GM12865 (cell line): ENCODE measurements around the gene C8G.

Experiments
- DNase-seq: peaks from one replicate; pipeline ENCODE4 v3.0.0; 2010; ENCODE audit warnings: low read depth
- H3K4me3 ChIP-seq: 2 replicates; pipeline ENCODE4 v1.5.1; 2011; ENCODE audit warnings: mild to moderate bottlenecking, low read depth, low read length, control low read depth
- TF ChIP-seq, protein P1 (sequence below): IDR thresholded peaks from 2 replicates; pipeline ENCODE4 v1.5.1; 2011; ENCODE audit warnings: low read length, control low read depth, low read depth, inconsistent platforms; ENCODE audit not compliant: insufficient read depth; ENCODE audit errors: missing control alignments

C8G gene

DNA sequence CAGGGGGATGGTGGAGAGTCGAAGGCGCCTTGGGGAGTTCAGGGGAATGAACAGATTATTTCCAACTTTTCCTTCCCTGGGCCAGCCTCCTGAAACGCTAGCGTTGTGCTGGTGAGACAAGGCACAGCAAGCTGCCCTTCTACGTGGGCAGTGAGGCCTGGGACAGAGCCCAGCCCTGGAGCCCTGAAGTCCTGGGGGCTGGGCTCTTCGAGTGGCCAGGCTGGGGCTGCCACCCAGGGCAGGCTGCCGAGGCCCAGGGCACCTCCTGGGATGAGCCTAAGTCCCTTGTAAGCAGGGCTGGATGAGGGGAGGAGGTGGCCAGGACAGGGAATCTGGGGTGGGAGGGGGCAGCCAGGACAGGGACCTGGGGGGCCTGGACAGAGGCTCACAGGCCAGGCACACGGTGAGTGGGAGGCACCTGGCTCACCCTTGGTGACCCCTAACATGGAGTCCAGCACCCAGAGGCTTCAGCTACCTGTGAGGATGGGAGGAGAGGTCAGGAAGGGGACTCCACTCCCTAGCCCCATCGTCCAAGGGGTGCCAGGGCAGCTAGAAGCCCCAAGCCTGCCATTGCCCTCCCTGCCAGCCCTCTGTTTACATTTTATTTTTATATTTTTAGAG lies 5.7 kb downstream of the C8G start:
- DNase-seq, result no peak
- peak overlapping the region; percentile 81; the same call in 1 of the 2 replicates for H3K4me3 ChIP-seq
- TF ChIP-seq, protein P1, sequence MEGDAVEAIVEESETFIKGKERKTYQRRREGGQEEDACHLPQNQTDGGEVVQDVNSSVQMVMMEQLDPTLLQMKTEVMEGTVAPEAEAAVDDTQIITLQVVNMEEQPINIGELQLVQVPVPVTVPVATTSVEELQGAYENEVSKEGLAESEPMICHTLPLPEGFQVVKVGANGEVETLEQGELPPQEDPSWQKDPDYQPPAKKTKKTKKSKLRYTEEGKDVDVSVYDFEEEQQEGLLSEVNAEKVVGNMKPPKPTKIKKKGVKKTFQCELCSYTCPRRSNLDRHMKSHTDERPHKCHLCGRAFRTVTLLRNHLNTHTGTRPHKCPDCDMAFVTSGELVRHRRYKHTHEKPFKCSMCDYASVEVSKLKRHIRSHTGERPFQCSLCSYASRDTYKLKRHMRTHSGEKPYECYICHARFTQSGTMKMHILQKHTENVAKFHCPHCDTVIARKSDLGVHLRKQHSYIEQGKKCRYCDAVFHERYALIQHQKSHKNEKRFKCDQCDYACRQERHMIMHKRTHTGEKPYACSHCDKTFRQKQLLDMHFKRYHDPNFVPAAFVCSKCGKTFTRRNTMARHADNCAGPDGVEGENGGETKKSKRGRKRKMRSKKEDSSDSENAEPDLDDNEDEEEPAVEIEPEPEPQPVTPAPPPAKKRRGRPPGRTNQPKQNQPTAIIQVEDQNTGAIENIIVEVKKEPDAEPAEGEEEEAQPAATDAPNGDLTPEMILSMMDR, result no peak

DNA sequence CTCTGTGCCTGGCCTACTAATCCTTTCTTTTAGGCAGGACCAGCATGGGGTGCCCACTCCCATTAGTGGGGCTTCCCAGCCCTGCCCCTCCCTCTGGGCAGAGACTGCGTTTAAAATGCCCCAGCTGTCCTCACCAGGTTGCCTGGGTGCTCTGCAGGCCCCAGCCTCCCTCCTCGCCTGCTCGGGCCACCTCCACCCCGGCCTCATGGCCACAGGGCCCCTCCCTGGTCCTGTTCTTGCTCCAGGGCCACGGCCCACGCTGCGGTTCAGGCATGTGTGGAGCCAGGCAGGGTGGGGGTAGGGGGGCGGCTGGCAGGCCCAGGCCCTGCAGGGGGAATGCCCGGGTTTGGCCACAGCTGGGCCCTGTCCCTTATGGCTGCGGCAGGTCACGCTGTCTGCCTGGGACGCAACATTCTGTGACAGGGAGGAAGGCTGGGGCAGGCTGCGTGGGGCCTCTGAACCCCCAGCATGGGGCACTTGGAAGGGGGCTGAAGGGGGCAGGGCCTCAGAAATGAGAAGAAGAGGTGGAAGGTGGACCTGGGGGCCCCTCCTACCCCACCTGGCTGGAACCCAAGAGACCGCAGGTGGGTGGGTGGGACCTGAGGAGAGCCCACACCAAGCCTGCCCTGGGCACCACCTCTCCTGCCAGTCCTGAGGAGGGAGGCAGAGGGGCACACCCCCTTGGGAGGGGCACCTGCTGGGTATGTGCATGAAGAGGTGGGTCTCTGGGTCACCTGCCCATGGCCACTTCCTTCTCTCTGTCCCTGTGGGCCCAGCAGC lies 6.7 kb downstream of the C8G start, which contains the start of gene LCN12:
Gene LCN12, plus strand, starts transcription at position 733 of the 780 bp plus-strand sequence. CDS start 55 bp downstream, outside the sequence.
- DNase-seq, result no peak
- TF ChIP-seq, protein P1, result no peak
- no peak within 1 kb of the TSS for H3K4me3 ChIP-seq

DNA sequence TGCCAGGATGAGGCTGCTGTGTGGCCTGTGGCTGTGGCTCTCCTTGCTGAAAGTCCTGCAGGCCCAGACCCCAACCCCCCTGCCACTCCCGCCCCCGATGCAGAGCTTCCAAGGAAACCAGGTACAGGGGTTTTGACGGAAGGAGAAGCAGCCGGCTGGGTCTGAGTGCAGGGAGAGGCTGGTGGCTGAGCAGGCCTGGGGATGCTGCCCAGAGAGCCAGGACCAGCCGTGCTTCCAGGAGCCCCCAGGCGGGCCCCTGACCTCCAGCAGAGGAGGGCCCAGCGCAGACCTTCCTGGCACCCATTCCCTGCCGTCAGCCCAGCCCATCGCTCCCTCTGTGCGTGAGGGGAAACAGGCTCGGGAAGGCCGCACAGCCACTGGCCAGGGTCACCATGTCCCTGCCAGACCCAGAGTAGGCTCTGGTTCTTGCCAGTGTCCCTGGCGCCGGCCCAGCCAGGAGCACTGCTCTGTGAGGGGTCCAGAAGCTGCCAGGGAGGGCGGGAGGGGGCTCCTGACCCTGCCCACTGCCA lies 7.3 kb downstream of the C8G start:
- H3K4me3 ChIP-seq, result no peak overlapping the region
- DNase-seq, result no peak
- TF ChIP-seq, protein P1, result no peak

DNA sequence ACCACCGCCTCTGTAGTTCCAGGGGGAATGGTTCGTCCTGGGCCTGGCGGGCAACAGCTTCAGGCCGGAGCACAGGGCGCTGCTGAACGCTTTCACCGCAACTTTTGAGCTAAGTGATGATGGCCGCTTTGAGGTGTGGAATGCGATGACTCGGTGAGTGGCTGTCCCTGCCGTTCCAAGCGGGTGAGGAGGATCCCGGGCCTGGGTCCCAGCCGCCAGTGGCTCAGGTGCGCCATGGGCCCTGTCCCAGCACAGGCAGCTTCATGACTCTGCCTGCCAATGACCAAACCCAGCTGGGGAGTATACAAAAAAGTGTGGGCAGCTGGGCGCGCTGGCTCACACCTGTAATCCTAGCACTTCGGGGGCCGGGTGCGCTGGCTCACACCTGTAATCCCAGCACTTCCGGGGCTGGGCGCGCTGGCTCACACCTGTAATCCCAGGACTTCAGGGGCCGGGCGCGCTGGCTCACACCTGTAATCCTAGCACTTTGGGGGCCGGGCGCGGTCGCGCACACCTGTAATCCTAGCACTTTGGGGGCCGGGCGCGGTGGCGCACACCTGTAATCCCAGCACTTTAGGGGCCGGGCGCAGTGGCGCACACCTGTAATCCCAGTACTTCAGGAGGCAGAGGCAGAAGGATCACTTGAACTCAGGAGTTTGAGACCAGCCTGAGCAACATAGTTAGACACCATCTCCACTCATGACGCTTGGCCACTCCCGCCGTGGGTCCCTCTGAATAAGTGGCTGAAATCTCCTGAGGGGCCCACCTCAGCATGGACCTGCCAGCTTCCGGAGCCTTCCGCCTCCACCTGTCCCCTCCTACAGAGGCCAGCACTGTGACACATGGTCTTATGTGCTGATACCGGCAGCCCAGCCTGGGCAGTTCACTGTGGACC lies 8.1 kb downstream of the C8G start:
- DNase-seq, result no peak
- no peak overlapping the region for H3K4me3 ChIP-seq
- TF ChIP-seq, protein P1, result no peak

DNA sequence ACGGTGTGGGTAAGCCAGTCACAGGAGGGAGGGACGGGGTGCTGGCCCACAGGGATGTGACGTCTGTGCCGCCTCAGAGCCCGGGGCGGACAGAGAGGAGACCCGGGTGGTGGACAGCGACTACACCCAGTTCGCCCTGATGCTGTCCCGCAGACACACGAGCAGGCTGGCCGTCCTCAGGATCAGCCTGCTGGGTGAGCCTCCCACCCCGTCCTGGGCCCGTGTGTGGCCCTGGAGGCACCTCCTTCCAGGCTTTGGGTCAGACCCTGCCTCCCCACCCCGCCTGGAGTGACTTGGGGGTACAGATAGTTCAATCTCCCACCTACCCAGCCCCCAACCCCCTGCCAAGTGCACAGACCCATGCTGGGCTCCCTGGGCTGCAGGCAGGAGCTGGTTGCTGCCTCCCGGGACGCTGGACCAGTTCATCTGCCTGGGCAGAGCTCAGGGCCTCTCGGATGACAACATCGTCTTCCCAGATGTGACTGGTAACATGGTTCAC lies 8.8 kb downstream of the C8G start:
- no peak for DNase-seq
- TF ChIP-seq, protein P1, result no peak
- no peak overlapping the region for H3K4me3 ChIP-seq
